NCI-H2171 (cell line): ENCODE results near the gene TTC23.
"Not testable (repeated sequence)": the region's sequence is repeated elsewhere in the genome, so short reads cannot be mapped to it uniquely, and the experiment has no call there.

Experiments used
- DNase-seq: peaks from one replicate; lab custom pipeline; 2025; lab: John Stamatoyannopoulos, UW

TTC23 gene

GRCh38 chr15:99250001-99250400, 620 bp upstream of the TTC23 start:
- no peak for DNase-seq

- DNase-seq = no peak
Observed at GRCh38 chr15:99248000-99248715, 1.2 kb downstream of the TTC23 start.

GRCh38 chr15:99247062-99247461, 2.3 kb downstream of the TTC23 start:
- DNase-seq = no peak

- no peak for DNase-seq
Observed at GRCh38 chr15:99244306-99244705, 5.1 kb downstream of the TTC23 start.

- DNase-seq = no peak
Observed at GRCh38 chr15:99241752-99242151, 7.6 kb downstream of the TTC23 start.

GRCh38 chr15:99239545-99240198, 9.7 kb downstream of the TTC23 start:
- DNase-seq = no peak

- DNase-seq = no peak
Observed at GRCh38 chr15:99238849-99239248, 10.5 kb downstream of the TTC23 start.

GRCh38 chr15:99234160-99234559, 15.2 kb downstream of the TTC23 start:
- DNase-seq = not testable (repeated sequence)

- no peak for DNase-seq
Observed at GRCh38 chr15:99232740-99233139, 16.6 kb downstream of the TTC23 start.

GRCh38 chr15:99230867-99231266, 18.5 kb downstream of the TTC23 start:
- no peak for DNase-seq

- no peak for DNase-seq
Observed at GRCh38 chr15:99228120-99228770, 21.1 kb downstream of the TTC23 start.

- DNase-seq = no peak
Observed at GRCh38 chr15:99226802-99227201, 22.6 kb downstream of the TTC23 start.

- DNase-seq = no peak
Observed at GRCh38 chr15:99224372-99225214, 24.8 kb downstream of the TTC23 start.

- DNase-seq = peak; percentile 9
Observed at GRCh38 chr15:99213187-99213811, 36.1 kb downstream of the TTC23 start.

GRCh38 chr15:99212406-99212805, 37.0 kb downstream of the TTC23 start:
- DNase-seq = no peak

GRCh38 chr15:99211926-99212325, 37.5 kb downstream of the TTC23 start:
- no peak for DNase-seq

- no peak for DNase-seq
Observed at GRCh38 chr15:99210334-99210733, 39.0 kb downstream of the TTC23 start.

GRCh38 chr15:99209326-99209725, 40.1 kb downstream of the TTC23 start:
- DNase-seq = no peak

GRCh38 chr15:99207672-99208071, 41.7 kb downstream of the TTC23 start:
- no peak for DNase-seq

GRCh38 chr15:99202176-99202552, 47.2 kb downstream of the TTC23 start:
- no peak for DNase-seq

- no peak for DNase-seq
Observed at GRCh38 chr15:99201408-99202175, 47.8 kb downstream of the TTC23 start.
